Activated CD4-positive, alpha-beta T cell treated with anti-CD3 and anti-CD28 coated beads, Interleukin-2, amount 50 U/mL, for 48 hours (primary cell): ENCODE results near the gene CDSN.
A peak's percentile ranks its signal among the peaks of the same experiment; 100 is the strongest.

ENCODE experiments used
- DNase-seq, 2 experiments: peaks; one replicate each; pipeline ENCODE4 v3.0.0-alpha.2; 2020

Gene CDSN

GRCh38 chr6:31114970-31115849 lies 5.0 kb downstream of the CDSN start:
- DNase-seq, result no peak

GRCh38 chr6:31114541-31114878 lies 5.7 kb downstream of the CDSN start, which contains the start of gene PSORS1C1:
Gene PSORS1C1, plus strand, starts transcription at chr6:31114800. Its CDS starts 14,833 bp downstream, at chr6:31129633.
- DNase-seq, result no peak

- no peak for DNase-seq
These were observed 6.2 kb downstream of the CDSN start for GRCh38 chr6:31113861-31114540.

- no peak for DNase-seq
These were observed 7.8 kb downstream of the CDSN start, which contains the start of gene C6orf15 for GRCh38 chr6:31112478-31112877. Gene C6orf15, minus strand, starts transcription at chr6:31112575. Its CDS starts 20 bp downstream, at chr6:31112555.

- DNase-seq, result no peak
These were observed 8.5 kb downstream of the CDSN start for GRCh38 chr6:31111712-31112111.

- DNase-seq, result no peak
These were observed 9.2 kb downstream of the CDSN start for GRCh38 chr6:31110825-31111582.

- DNase-seq, result no peak
These were observed 13.2 kb downstream of the CDSN start for GRCh38 chr6:31107052-31107451.

GRCh38 chr6:31103136-31103535 lies 17.1 kb downstream of the CDSN start:
- DNase-seq, result no peak

- DNase-seq, result no peak
These were observed 21.8 kb downstream of the CDSN start for GRCh38 chr6:31098449-31098938.

GRCh38 chr6:31096656-31097055 lies 23.6 kb downstream of the CDSN start:
- no peak for DNase-seq

GRCh38 chr6:31096215-31096614 lies 24.0 kb downstream of the CDSN start:
- no peak for DNase-seq

- DNase-seq, result peak; percentile 19 to 24
These were observed 25.8 kb downstream of the CDSN start for GRCh38 chr6:31094389-31094881.

- DNase-seq, result no peak
These were observed 27.3 kb downstream of the CDSN start for GRCh38 chr6:31092769-31093505.

- DNase-seq, result no peak
These were observed 28.0 kb downstream of the CDSN start for GRCh38 chr6:31092238-31092637.

GRCh38 chr6:31091680-31092079 lies 28.6 kb downstream of the CDSN start:
- DNase-seq, result no peak

- DNase-seq, result no peak
These were observed 29.3 kb downstream of the CDSN start for GRCh38 chr6:31090973-31091364.

- no peak for DNase-seq
These were observed 29.8 kb downstream of the CDSN start for GRCh38 chr6:31090275-31090972.

- peak; percentile 95 to 96 for DNase-seq
These were observed 32.7 kb downstream of the CDSN start for GRCh38 chr6:31087494-31088089.

- no peak for DNase-seq
These were observed 33.3 kb downstream of the CDSN start for GRCh38 chr6:31086788-31087440.

- DNase-seq, result peak; percentile 61 to 69
These were observed 36.4 kb downstream of the CDSN start for GRCh38 chr6:31083742-31084354.
